ENCODE measurements around the gene AMZ1.
"Not testable (repeated sequence)": the region's sequence is repeated elsewhere in the genome, so short reads cannot be mapped to it uniquely, and the experiment has no call there.

The AMZ1 gene

DNA sequence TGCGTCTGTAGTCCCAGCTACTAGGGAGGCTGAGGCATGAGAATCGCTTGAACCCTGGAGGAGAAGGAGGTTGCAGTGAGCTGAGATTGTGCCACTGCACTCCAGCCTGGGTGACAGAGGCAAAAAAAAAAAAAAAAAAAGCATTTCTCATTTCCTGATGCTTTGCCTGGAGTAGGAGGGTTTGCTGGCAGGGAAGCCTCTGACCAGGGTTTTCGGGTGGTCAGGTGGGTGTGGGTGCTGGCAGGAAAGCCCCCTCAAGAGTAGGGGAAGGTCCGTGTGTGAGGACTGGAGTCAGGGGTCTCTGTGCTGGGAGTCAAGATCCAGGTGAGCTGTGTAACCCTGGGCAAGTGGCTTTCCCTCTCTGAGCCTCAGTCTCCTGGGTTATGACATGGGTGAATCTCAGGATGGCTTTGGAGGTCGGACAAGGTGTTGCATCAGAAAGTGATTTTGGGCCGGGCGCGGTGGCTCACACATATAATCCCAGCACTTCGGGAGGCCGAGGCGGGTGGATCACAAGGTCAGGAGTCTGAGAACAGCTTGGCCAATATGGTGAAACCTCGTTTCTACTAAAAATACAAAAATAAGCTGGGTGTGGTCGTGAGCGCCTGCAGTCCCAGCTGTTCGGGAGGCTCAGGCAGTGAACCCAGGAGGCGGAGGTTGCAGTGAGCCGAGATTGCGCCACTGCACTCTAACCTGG is 3.2 kb downstream of the AMZ1 start:
- DNase-seq (ENCODE audit: low read depth in 2 of 2): no peak

DNA sequence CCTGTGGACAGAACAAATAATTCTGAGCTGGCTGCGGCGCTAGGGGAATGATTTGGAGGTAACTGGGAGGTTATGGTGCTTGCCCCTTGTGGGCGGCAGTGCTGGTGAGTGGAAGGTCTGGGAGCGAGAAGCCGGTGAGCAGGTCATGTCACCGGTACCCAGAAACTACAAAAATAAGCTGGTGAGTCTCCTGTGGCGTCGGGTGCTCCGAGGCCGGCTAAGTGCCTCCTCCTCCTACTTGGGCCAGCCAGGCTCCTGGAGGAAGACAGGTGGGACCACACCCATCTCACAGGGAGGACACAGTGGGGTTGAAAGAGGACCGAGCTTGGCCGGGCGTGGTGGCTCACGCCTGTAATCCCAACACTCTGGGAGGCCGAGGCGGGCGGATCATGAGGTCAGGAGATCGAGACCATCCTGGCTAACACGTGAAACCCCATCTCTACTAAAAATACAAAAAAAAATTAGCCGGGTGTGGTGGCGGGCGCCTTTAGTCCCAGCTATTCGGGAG is 4.0 kb downstream of the AMZ1 start:
- not testable (repeated sequence) for DNase-seq (ENCODE audit: low read depth in 2 of 2)

DNA sequence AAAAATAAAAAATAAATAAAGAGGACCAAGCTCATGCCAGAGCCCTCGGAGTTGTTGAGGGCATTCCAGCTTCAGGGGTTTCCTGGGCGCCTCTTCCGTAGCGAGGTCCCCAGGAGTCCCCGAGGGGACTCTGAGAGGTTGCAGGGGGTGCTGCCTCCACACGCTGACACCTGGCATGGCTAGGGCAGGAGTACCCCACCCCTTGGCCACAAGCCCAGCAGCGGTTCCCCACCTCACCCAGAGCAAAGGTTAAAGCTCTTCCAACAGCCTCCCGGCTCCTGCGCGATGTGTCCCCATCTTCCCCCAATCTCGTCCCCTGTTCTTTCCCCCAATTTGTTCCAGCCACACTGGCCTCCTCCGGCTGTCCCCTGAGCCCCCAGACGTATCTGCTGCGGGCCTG is 4.5 kb downstream of the AMZ1 start:
- no peak for DNase-seq (ENCODE audit: low read depth in 2 of 2)

DNA sequence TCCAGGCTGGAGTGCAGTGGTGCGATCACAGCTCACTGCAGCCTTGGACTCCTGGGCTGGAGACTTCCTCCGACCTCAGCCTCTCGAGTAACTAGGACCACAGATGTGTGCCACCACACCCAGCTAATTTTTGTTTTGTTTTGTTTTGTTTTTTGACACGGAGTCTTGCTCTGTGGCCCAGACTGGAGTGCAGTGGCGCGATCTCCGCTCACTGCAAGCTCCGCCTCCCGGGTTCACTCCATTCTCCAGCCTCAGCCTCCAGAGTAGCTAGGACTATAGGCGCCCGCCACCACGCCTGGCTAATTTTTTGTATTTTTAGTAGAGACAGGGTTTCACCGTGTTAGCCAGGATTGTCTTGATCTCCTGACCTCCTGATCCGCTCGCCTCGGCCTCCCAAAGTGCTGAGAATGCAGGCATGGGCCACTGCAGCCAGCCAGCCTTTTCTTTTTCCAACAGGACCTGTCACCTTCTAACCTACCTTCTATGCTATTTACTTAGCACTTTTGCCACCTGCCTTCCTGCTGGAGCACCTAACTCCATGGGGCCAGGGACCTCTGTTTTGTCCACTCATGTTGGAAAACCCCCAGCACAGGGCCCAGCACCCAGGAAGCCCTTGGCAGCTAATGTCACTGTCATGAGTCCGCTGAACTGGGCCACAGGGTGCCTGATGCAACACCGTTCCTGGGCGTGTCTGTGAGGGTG is 5.6 kb downstream of the AMZ1 start:
- DNase-seq (ENCODE audit: low read depth in 2 of 2): not testable (repeated sequence)

DNA sequence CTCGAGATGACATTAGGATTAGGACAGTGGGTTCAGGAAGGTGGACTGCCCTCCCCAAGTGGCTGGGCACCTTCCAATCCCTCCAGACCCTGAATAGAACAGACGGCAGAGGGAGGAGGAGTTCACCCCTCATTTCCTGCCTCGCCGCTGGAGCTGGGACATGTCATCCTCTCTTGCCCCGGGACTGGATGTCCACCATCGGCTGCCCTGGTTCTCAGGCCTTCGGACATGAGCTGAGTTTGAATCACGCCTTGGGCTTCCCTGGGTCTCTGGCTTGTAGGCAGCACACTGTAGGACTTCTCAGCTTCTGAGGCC is 6.1 kb downstream of the AMZ1 start:
- not testable (repeated sequence) for DNase-seq (ENCODE audit: low read depth in 2 of 2)

DNA sequence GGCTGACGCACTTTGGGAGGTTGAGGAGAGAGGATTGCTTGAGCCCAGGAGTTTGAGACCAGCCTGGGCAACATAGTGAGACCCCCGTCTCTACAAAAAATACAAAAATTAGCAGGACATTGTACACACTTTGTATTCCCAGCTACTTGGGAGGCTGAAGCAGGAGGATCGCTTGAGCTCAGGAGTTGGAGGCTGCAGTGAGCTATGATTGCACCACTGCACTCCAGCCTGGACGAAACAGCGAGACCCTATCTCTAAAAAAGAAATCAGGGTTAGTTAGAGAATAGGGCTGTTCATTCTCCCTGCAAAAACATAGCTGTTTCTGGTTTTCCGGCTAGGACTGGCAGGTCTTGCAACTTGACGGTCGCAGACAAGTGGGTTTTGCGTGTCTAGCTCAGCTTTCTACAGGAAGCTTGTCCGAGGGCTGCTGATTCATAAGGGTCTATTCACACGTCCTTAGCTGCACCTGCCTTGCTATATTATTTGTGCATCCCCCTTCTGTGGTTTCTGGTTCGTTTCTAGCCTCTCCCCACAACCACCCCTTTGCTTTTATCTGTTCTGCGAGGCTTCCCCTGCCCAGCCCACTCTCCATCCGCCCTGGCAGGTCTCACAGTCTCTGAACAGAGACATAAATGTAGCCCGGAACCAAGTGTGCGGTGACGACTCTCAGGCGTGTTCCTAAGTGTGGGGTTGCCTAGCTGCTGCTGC is 10.7 kb downstream of the AMZ1 start:
- peak; percentile 34 to 40 for DNase-seq (ENCODE audit: low read depth in 2 of 2)

DNA sequence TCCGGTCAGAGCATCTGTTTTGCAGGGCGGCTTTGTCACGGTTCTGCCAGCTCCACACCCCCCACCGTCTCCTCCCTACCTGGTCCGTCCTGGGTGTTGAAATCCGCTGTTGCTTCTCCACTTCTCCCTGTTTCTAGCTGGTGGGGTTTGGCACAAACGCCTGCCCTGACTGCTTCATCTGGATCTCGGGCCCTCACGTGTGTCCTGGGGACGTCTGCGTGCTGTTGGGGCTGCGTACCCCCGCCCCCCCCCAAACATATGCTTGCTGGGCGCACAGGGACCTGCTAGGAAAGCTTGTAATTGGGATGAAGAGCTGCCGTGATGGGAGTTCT is 11.3 kb downstream of the AMZ1 start:
- DNase-seq (ENCODE audit: low read depth in 2 of 2): no peak

DNA sequence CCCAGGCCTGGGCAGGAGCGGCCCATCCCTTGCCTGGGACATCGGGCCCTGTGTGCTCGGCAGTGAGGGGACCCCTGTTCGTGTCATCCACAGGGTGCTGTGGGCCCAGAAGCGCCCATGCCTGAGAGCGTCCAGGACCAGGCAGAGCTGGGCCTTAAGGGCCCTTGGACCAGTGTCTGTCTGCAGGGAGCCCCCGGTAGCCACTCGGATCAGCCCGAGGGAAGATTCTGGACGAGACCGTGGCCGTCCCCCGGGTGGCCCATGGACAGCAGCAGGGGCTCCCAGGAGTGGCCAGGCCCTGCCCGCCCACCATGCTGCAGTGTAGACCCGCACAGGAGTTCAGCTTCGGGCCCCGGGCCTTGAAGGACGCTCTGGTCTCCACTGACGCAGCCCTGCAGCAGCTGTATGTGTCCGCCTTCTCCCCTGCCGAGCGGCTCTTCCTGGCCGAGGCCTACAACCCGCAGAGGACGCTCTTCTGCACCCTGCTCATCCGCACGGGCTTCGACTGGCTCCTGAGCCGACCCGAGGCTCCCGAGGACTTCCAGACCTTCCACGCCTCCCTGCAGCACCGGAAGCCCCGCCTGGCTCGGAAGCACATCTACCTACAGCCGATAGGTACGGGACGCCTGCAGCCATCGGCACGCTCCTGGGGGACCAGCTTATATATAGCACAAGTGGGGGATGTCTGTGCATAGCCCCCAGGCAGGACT is 12.3 kb downstream of the AMZ1 start:
- no peak for DNase-seq (ENCODE audit: low read depth in 2 of 2)

DNA sequence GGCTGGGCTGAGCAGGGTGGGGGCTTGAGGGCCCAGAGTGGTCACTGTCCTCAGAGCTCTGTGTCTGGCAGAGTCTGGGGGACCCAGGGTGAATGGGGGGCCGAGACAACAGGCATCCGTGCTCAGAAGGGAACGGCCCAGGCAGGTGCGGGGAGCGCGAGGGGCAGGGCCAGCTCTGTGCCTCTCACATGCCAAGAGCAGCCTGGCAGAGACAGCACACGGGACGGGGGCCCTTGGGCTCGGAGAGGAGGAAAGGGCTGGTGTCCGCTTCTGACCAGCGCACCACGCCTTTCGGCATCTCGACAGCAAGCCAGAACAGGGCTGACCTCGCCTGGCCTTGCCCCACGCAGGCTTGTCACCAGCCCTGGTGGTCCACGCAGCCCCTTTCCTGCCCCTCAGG is 13.4 kb downstream of the AMZ1 start:
- no peak for DNase-seq (ENCODE audit: low read depth in 2 of 2)

DNA sequence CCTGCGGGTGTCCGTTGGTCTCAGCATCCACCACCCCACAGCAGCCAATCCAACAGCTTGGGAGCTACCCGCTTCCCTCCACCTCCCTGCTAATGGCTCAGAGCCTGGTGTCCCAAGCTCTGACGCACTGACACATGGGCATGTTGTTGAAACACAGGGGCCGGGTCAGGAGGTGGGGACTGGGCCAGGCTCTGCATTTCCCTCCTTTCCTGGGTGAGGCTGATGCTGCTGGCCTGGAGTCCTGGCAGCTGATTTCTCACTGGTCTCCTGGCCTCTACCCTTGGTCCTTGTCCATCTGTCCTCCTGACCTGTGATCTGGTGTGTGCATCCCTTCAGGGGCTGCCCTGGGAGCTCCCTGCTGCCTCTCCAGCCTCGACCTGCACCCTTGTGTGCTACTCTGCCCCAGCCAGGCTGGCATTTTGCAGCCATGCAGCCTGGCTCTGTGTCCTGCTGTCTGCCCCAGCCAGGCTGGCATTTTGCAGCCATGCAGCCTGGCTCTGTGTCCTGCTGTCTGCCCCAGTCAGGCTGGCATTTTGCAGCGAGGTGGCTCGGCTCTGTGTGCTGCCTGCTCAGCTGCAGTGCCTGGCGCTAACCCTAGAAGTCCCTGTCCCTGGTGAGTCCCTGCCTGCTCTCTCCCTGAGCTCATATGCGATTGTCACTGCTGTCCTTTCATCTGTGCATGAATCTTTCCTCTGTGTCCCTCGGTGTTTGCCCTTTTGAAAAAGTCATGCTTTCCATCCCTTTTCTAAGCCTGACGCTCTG is 14.0 kb downstream of the AMZ1 start:
- DNase-seq (ENCODE audit: low read depth in 2 of 2): no peak

DNA sequence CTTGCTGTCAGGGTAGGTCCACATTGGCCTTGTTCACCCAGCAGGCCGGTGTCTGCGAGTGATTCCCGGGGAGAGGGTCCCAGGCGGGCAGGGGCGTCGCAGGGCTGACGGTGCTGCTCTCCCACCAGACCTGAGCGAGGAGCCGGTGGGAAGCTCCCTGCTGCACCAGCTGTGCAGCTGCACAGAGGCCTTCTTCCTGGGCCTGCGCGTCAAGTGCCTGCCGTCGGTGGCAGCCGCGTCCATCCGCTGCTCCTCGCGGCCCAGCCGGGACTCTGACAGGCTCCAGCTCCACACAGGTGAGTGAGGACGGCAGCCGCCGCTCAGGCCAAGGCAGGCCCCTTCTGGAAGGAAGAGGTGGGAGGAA is 14.6 kb downstream of the AMZ1 start:
- DNase-seq (ENCODE audit: low read depth in 2 of 2): no peak

DNA sequence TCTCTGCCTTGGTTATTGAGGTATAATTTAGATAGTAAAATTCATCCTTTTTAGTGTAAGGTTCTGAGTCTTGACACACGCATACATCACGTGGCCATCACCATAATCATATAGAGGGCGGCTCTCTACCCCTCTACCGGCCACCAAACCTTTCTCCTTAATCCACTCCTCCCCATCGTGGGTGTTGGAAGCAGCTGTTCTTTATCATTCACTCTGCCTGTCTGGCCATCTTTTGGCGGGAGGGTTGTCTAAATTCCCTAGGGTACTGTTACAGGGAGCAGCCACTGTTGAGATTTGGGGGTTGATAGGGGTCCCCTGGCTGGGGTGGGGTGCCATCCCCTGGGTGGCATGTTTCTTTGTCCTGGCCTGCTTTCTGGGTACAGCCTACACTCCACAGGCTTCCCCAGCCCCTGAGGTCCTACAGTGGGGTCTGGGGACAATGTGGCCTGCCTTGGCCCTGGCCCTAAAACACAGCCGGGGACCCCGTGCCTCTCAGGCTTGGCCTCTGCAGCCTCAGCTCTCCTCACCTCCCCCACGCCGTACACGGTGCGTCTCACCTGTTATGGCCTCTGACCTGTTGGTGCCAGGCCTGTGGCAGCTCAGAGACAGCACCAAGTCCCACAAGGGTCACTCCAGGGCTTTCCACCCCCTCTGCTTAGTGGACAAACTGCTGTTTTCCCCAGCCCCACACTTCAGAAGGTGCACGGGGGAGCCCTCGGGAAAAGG is 17.5 kb downstream of the AMZ1 start:
- DNase-seq (ENCODE audit: low read depth in 2 of 2): no peak

DNA sequence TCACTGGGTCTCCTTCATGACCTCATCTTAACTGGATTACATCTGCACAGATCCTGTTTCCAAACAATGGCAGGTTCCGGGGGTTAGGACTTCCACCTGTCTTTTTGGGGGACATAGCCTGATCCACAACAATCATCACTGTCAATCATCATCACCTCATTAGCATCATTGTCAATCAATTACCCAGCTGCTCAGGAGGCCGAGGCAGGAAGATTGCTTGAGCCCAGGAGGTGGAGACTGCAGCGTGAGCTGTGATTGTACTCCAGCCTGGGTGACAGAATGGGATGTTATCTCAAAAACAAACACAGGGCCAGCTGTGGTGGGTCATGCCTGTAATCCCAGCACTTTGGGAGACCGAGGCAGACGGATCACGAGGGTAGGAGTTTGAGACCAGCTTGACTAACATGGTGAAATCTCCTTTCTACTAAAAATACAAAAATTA is 18.7 kb downstream of the AMZ1 start:
- no peak for DNase-seq (ENCODE audit: low read depth in 2 of 2)

DNA sequence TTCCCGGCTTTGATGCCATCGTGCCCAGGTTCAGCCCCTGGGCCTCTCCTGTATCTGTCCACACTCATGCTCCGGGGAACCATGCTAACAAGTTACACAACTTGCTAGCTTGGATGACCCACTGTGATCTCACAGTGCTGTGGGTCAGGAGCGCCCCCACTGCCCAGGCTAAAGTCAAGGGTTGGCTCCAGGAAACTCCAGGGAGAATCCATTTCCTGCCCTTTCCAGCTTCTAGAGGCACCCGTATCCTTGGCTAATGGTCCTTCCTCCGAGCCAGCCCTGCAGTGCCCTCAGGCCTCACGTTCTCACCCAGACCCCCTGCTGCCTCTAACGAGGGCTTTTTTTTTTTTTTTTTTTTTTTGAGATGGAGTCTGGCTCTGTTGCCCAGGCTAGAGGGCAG is 19.5 kb downstream of the AMZ1 start:
- DNase-seq (ENCODE audit: low read depth in 2 of 2): no peak

DNA sequence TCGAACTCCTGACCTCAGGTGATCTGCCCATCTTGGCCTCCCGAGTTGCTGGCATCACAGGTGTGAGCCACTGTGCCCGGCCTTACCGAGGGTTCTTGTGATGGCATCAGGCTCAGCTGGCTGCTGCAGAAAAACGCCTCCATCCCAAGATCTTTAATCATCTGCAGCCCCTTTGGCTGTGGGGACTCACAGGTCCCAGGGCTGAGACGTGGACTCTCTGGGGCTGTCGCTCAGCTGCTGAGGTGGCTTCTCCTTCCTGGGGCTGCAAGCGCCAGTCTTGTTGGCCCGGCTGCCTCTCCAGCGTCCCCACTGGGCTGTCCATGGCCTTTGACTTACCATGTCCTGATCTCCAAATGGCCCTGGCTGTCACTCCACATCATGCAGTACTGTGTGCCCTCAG is 20.0 kb downstream of the AMZ1 start:
- DNase-seq (ENCODE audit: low read depth in 2 of 2): no peak

DNA sequence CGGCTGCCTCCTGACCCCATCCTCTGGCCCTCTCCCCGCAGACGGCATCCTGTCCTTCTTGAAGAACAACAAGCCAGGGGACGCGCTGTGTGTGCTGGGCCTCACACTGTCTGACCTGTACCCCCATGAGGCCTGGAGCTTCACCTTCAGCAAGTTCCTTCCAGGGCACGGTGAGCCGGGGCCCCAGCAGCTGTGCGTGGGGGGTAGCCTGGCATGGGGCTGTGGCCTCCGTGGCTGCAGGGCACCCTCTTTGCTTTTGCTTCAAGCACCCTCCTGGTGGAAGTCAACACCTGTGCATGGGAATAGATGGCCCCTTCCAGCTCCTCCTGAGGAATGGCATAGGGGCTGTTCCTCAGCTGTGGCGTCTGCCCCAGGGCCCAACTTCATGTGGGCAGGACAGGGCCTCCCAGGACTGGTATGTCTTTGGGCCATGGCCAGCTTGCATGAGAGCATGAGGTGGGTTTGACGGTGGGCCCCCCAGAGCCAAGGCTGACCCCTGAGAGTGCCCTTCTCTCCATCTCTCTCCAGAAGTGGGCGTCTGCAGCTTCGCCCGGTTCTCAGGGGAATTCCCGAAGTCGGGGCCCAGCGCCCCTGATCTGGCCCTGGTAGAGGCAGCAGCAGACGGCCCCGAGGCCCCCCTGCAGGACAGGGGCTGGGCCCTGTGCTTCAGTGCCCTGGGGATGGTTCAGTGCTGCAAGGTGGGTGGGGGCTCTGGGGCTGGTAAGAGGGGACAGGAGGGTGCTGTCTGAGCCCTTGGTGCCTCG is 20.7 kb downstream of the AMZ1 start:
- DNase-seq (ENCODE audit: low read depth in 2 of 2): no peak

DNA sequence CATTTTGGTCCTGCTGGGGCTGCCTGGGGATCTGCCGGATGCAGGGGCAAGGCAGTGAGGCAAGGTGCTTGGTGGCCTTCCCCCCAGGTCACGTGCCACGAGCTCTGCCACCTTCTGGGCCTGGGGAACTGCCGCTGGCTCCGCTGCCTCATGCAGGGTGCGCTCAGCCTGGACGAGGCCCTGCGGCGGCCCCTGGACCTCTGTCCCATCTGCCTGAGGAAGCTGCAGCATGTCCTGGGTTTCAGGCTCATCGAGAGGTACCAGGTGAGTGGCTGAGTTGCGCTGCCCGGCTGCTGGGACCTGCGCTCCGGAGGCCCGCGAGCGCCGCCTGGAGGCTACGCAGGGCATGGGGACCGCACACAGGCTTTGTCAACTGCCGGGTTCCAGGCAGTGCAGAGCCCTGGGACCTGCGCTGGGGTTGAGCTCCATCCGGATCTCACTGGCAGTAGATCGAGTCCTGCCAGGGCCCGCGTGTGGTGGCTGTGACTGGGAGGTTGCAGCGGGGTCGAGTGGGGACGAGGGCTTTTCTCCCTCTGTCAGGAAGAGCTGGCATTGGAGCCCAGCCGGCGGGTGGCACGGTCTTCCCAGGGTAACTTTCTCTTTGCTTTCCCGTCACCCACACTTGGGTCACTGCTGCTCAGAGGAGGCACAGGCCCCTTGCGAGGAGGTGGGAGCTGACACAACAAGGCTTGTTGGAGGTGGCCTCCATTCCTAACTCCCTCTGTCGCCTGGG is 21.7 kb downstream of the AMZ1 start:
- peak; percentile 67 to 75 for DNase-seq (ENCODE audit: low read depth in 2 of 2)

DNA sequence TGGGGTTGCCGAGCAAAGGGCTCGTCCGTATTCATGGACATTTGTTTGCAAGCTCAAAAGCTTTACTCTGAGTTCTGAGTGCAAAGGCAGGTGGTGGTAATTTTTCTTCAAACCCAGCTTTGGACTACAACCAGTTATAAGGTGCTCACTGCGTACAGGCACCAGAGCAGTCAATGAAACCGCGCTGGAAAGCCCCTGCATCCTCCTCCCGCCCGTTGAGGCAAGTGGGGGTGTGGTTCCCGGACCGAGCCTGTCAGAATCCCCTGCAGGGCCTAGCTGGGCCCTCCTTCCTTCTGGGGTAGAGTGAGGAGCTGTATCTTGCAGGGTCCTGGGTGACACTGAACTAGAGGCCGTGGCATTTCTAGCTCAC is 22.3 kb downstream of the AMZ1 start:
- no peak for DNase-seq (ENCODE audit: low read depth in 2 of 2)

DNA sequence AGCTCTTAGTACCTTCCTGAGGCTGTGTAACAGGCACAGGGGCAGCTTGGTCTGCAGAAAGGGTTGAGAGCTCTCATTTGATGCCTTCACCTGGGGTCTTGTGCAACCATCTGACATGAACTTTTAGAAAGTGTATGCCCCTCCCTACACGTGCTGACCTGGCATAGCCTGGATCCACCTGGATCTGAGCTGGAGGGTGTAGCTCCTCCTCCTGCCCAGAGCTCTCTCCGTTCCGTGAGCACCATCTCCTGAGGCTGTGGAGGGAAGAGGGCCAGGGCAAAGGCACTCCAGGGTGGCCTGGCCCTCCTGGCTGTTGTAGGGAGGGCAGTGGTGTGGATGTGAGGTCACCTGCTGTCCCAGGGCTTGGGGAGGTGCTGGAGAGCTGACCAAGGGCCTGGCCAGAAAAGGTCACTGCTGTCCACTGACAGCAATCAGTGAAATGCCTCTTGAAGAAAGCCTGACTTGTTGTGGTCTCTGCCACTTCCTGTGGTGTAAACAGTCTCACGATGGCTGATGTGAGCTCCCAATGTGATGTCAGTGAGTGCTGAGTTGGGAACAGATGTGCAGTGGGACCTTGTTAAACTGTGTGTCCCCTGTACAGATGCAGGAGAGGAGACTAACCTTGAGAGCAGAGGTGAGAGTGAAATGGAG is 23.0 kb downstream of the AMZ1 start:
- DNase-seq (ENCODE audit: low read depth in 2 of 2): no peak
